ENCODE data around the gene FRAT2. TPM values are rescaled to one million over a fixed set of nuclear protein-coding genes. Genes with fewer than 3 reads are reported as not detected.
"Not testable (repeated sequence)": the region's sequence is repeated elsewhere in the genome, so short reads cannot be mapped to it uniquely, and the experiment has no call there.

Gene FRAT2
- total RNA-seq, 1 experiment from 2014 or later = 22.0 TPM

DNA sequence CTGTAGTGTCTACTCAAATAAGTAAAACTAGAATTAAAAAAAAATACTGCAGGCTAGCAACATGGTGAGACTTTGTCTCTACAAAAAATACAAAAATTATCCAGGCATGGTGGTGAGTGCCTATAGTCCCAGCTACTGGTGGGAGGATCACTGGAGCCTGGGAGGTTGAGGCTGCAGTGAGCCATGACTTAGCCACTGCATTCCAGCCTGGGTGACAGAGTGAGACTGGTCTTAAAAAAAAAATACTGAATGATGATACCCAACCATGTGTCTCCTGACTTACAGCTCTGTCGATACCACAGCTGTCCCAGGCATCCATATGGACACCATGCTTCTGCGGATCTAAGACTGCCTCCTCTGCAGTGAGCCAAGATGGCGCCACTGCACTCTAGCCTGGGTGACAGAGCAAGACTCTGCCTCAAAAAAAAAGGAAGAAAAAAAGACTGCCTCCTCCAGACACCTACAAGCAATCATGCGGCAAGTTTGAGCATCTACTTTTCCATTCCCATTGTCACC lies 23.4 kb downstream of the FRAT2 start:
- in situ Hi-C loops (cut with HindIII; ENCODE audit: low pct_unique_long_range_greater_than_20kb, low sequenced_read_pairs) = no loop called here
- no peak for DNase-seq (ENCODE audit: low read depth, low spot score)

DNA sequence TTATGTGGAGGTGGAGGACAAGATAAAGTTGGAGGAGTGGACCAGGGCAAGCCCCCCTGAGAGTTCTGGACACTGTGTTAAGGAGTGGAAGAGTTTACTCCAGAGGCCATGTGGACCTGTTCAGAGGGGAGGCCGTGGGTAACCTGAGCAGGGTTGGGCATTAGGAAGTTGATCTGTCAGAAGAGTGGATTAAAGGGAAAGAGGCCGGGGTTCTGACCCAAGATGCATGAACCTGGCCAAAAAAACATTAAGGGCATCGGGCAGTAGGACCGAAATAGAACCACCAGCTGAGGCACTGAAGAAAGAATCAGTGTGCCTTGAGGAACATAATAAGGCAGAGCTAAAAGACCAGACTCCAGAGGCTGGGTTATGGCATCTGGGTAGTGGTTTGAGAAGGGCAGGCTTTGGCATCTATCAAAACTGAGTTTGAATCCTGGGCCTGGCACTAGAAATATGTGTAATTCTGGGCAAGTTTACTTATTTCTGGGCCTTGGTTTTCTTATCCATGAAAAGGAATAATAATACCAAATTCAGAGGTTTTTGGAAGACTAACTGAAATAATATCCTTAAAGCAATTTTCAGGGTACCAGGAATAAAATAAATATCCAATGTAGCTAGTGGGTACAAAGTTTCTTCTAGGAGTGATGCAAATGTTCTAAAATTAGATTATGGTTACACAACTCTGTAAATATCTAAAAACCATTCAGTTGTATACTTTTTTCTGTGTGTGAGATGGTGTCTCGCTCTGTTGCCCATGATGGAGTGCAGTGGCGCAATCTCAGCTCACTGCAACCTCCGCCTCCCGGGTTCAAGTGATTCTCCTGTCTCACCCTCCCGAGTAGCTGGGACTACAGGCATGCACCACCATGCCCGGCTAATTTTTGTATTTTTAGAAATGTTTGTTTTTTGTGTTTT lies 26.4 kb downstream of the FRAT2 start:
- no peak for DNase-seq (ENCODE audit: low read depth, low spot score)
- in situ Hi-C loops (cut with HindIII; ENCODE audit: low pct_unique_long_range_greater_than_20kb, low sequenced_read_pairs) = no loop called here

DNA sequence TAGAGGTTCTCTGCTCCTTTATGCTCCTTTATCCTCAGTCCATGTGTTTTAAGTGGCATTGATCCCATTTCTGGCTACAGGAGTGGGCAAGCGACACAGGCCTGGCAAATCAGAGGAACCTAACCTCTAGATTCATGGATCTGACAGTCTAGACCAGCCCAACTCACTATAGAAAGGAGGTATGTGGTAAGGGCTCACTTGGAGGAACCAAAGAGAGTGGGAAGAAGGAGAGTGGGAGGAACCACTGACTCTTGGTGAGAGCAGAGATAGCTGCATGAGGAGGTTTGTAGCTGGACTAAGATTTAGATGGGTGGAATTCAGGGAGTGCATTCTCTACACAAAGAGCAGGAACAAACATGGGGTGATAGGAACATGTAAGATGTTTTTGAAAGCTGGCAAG lies 27.1 kb downstream of the FRAT2 start:
- no peak for DNase-seq (ENCODE audit: low read depth, low spot score)
- in situ Hi-C loops (cut with HindIII; ENCODE audit: low pct_unique_long_range_greater_than_20kb, low sequenced_read_pairs) = no loop called here

DNA sequence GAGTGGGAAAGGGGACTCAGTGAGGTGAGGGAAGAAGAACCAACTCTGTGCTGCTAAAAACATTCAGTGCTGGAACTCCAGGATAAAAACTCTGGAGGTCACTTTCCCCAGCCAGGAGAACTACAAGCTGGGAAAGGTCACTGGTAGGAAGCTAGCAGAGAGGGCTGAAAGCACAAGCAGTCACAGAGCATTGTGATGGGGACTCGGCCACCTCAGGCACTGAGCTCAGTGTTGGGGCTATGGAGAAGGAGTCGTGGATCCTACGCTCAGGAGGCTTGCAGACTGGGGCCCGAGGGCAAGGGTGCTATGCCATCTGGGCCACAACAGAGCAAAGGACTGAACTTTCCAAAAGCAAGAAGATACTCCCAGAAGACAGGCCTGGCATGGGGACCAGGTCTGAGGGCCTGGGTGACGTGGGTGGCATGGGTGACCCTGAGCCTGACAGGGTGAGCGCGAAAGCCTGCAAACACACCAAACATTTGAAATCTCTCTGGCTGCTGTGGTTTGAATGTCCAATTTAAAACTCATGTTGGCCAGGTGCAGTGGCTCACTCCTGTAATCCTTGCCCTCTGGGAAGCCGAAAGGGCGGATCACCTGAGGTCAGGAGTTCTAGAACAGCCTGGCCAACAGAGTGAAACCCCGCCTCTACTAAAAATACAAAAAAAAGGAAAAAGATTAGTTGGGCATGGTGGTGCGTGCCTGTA lies 32.3 kb downstream of the FRAT2 start:
- in situ Hi-C loops (cut with HindIII; ENCODE audit: low pct_unique_long_range_greater_than_20kb, low sequenced_read_pairs) = no loop called here
- DNase-seq (ENCODE audit: low read depth, low spot score) = no peak

DNA sequence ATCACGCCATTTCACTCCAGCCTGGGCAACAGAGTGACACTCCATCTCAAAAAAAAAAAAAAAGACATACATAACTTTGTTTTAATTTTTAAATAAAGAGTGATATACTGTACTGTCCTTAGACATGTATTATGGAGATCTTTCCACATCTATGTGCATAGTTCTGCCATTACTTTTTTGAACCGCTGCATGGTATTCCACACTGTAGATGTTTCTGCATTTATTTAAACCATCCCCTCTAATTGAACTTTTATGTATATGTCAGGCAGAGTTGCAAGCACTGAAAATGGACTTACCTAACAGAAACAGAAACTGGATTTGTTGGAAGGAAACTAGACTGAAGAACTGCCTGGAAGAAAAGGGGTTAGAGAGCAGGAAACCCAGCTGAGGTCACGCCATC lies 33.5 kb downstream of the FRAT2 start:
- no peak for DNase-seq (ENCODE audit: low read depth, low spot score)
- in situ Hi-C loops (cut with HindIII; ENCODE audit: low pct_unique_long_range_greater_than_20kb, low sequenced_read_pairs) = no loop called here

DNA sequence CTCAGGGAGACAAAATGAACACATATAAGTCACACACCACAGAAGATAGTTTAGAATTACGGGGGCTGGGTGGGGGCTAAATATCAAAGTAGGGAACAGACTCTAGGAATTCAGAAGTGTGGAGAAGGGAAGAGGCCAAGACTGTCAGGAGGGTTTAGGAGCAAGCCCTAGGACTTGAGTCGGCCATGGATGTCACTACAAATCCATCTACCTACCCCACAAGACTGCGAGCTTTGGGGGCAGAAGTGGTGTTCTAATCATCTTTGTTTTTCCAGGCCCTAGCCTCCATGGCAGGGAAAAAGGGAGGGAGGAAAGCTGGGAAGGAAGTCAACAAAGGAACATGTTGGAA lies 36.3 kb downstream of the FRAT2 start:
- in situ Hi-C loops (cut with HindIII; ENCODE audit: low pct_unique_long_range_greater_than_20kb, low sequenced_read_pairs) = no loop called here

DNA sequence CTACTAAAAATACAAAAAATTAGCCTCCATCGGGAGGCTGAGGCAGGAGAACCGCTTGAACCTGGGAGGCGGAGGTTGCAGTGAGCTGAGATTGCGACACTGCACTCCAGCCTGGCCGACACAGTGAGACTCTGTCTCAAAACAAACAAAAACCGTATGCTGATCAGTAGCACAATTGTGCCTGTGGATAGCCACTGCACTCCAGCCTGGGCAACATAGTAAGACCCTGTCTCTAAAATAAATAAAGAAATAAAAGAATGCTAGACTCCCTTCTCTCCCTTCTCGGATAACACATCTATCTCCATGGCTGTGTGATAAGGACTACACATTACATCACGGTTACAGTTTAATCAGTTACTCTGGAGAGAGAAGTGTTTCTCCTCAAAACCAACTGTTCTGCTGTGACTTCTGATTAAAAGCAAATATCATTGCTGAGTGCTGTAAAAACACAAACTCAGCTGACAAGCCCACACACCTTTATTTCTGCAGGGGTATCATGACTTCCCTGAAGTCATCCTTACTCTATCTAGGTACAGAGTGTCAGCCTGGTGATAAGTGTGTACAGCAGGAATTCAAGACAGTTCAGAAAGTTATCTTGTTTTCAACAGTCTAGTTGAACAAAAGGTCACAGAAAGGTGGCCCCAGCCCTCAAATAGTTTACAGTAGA lies 36.8 kb downstream of the FRAT2 start:
- in situ Hi-C loops (cut with HindIII; ENCODE audit: low pct_unique_long_range_greater_than_20kb, low sequenced_read_pairs) = no loop called here
- no peak for DNase-seq (ENCODE audit: low read depth, low spot score)

More for the DNA sequence above, 36.3 kb downstream of the FRAT2 start:
- DNase-seq (ENCODE audit: low read depth, low spot score) = no peak

DNA sequence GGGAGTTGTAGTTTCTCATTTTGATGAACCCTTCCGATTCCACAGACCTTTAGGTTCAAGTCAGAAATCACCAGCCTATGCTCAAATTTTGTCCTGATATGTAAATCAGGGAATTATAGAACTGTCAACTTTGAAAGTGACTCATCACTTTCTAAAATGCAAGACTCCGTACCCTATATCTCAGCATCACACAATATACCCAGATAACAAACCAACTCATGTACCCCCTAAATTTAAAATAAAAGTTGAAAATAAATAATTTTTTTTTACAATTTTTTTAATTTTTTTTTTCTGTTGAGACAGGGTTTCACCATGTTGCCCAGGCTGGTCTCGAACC lies 41.7 kb downstream of the FRAT2 start:
- in situ Hi-C loops (cut with HindIII; ENCODE audit: low pct_unique_long_range_greater_than_20kb, low sequenced_read_pairs) = no loop called here
- DNase-seq (ENCODE audit: low read depth, low spot score) = no peak

DNA sequence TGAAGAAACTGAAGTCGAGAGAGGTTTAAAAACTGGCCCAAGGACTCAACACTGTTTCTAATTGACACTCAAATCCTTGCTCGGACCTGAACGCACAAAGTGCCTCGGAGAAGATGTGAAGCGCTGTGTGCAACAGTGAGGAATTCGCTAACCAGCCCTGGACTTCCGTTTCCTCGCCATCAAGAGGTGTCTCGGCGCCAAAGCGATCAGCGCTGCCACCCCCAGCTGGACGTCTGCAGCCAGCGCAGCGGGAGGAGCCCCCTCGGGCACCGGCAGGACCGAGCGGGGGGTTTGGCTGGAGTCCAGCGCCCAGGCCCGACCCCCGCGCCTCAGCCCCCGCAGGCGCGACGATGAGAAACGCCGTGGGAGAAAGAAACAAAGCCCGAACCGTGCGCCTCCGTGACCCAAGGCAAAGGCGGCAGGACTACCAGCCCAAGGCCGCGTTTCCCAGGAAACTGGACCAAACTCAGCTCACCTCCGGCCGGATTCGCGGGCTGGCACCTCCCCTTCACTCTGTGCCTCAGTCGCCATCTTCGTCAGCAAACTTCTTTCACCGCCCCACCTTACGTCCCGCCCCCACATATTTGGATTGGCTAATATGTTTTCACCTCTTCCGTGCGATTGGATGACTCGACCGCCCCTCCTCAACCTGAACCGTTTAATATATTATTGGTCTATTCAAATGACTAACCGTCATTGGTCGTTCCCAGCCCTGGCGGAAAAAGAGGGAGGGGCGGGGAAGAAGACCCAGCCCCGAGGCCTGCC lies 42.2 kb downstream of the FRAT2 start, which contains the start of gene ARHGAP19:
Gene ARHGAP19 (minus strand): TSS at position 541 of the 765 bp plus-strand sequence. CDS start 10 bp downstream, at position 531.
- in situ Hi-C loops (cut with HindIII; ENCODE audit: low pct_unique_long_range_greater_than_20kb, low sequenced_read_pairs) = no loop called here
- DNase-seq (ENCODE audit: low read depth, low spot score) = peak; percentile 98

DNA sequence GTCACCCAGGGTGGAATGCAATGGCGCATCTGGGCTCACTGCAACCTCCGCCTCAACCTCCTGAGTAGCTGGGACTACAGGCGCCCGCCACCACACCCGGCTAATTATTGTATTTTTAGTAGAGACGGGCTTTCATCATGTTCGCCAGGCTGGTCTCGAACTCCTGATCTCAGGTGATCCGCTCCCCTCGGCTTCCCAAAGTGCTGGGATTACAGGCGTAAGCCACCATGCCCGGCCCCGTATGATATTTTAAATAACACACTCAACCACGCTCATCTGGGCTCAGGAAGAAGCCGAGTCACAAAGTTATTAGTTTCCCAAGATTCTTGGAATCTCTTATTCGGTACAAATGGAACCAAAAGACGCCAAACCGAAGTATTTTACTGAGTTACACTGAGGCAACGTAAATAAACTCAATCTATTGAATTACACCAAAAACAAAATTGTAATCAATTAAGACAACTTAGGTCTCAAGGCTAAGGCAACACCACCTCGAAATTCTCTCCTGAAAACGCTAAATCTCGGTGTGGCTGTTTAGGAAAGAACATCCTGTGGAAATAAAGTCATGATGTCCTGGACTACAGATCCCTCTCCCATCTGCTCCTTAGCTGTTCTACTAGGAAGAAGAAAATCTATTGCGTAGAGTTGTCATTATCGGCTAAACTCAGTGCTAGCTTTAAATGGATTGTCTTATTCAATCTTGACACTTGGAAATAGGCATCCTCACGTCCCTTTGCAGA lies 43.0 kb downstream of the FRAT2 start:
- no peak for DNase-seq (ENCODE audit: low read depth, low spot score)
- in situ Hi-C loops (cut with HindIII; ENCODE audit: low pct_unique_long_range_greater_than_20kb, low sequenced_read_pairs) = no loop called here

DNA sequence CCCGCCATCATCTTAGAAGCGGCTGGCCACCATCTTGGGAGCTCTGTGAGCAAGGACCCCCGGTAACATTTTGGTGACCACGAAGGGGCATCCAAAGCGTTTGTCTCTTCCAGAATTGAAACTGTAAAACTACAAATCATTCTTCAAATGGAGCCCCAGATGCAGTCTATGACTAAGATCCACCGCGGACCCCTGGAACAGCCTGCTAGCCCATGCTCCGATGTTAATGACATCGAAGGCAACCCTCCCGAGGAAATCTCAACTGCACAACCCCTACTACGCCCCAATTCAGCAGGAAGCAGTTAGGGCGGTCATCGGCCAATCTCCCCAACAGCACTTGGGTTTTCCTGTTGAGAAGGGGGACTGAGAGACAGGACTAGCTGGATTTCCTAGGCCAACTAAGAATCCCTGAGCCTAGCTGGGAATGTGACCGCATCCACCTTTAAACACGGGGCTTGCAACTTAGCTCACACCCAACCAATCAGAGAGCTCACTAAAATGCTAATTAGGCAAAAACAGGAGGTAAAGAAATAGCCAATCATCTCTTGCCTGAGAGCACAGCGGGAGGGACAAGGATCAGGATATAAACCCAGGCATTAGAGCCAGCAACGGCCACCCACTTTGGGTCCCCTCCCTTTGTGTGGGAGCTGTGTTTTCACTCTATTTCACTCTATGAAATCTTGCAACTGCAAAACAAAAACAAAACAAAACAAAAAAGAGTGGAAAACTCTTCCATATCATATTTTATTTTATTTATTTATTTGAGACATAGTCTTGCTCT lies 43.8 kb downstream of the FRAT2 start:
- in situ Hi-C loops (cut with HindIII; ENCODE audit: low pct_unique_long_range_greater_than_20kb, low sequenced_read_pairs); DNase-seq (ENCODE audit: low read depth, low spot score): not testable (repeated sequence)

DNA sequence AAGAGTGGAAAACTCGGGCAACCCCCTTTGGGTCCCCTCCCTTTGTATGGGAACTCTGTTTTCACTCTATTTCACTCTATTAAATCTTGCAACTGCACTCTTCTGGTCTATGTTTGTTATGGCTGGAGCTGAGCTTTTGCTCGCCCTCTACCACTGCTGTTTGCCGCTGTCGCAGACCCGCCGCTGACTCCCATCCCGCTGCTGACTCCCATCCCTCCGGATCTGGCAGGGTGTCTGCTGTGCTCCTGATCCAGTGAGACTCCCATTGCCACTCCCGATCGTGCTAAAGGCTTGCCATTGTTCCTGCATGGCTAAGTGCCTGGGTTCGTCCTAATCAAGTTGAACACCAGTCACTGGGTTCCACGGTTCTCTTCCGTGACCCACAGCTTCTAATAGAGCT lies 44.5 kb downstream of the FRAT2 start:
- DNase-seq (ENCODE audit: low read depth, low spot score); in situ Hi-C loops (cut with HindIII; ENCODE audit: low pct_unique_long_range_greater_than_20kb, low sequenced_read_pairs): not testable (repeated sequence)

Small RNAs within 50 kb of the gene (small RNA-seq; reads per million reads assigned to genes)
- gene RF00017 = 0 reads per million in 2 experiments

Other genes starting within 250 kb of the FRAT2 start
- gene SLIT1, start 148.8 kb downstream of the FRAT2 start, total RNA-seq (2014; rRNA removed; shearing (Covaris generic)) = 0.11 TPM in 1 of 2 replicates, not detected in the other
- 8.9 and 9.6 TPM in 2 replicates for gene ARHGAP19, start 42.1 kb downstream of the FRAT2 start, total RNA-seq (2014; rRNA removed; shearing (Covaris generic))
- 1.2 and 1.7 TPM in 2 replicates for gene FRAT1, start 15.5 kb downstream of the FRAT2 start, total RNA-seq (2014; rRNA removed; shearing (Covaris generic))
- gene RRP12, start 66.6 kb upstream of the FRAT2 start, total RNA-seq (2014; rRNA removed; shearing (Covaris generic)) = 24.1 and 30.7 TPM in 2 replicates
- gene PGAM1, start 91.5 kb upstream of the FRAT2 start, total RNA-seq (2014; rRNA removed; shearing (Covaris generic)) = 524 and 572 TPM in 2 replicates
- 41.4 and 41.5 TPM in 2 replicates for gene EXOSC1, start 111.3 kb upstream of the FRAT2 start, total RNA-seq (2014; rRNA removed; shearing (Covaris generic))
- gene ZDHHC16, start 111.4 kb upstream of the FRAT2 start, total RNA-seq (2014; rRNA removed; shearing (Covaris generic)) = 40.6 and 42.1 TPM in 2 replicates
- gene MMS19, start 163.7 kb upstream of the FRAT2 start, total RNA-seq (2014; rRNA removed; shearing (Covaris generic)) = 80.1 and 85.8 TPM in 2 replicates
- gene UBTD1, start 164.2 kb upstream of the FRAT2 start, total RNA-seq (2014; rRNA removed; shearing (Covaris generic)) = 12.7 and 13.8 TPM in 2 replicates
- gene ANKRD2, start 238.1 kb upstream of the FRAT2 start, total RNA-seq (2014; rRNA removed; shearing (Covaris generic)) = not detected in 2 replicates
- gene HOGA1, start 249.7 kb upstream of the FRAT2 start, total RNA-seq (2014; rRNA removed; shearing (Covaris generic)) = 2.1 and 3.9 TPM in 2 replicates

Measured in SK-MEL-5 (cell line).